ENCODE results near the gene PRELP. TPM values are rescaled to one million over a fixed set of nuclear protein-coding genes. Genes with fewer than 3 reads are reported as not detected.
A peak's percentile ranks its signal among the peaks of the same experiment; 100 is the strongest.

The PRELP gene
- total and polyA plus RNA-seq, 9 donors, result 40.9 to 185 (median 97.8) TPM

DNA sequence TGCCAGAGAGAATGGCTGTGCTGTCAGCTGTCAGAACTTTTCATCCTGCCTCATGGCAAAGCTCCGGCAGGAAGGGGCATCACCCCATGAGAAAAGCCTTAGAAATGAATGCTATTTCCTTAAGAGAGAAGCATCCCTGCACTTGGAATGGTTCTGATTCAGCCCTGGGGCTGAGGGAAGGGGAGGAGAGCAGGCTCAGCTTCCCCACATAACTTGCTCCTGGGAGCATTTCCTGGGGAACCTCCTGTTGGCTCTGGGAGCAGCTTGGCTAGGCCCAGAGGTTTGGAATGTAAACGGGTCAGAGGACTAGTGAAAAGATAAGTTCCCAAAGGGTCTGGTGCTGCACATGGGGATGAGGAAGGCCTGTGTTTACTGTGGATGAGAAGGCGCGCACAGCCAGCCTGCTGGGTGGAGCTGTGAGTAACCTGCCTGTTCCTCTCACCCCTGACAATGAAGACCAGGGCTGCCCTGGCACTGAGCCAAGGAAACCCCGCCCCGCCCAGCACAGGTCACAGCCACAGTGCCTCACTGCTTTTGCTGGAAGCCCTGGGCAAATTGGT, 5.0 kb downstream of the PRELP start:
- H3K4me1 ChIP-seq (ENCODE audit: insufficient read depth), result peaks cover 20% of the 10 kb centered on the region
- no peaks in the 10 kb centered on the region for H3K9me3 ChIP-seq
- H3K4me3 ChIP-seq, result peak overlapping the region; percentile 62
- peak overlapping the region; percentile 77 to 88 for H3K27ac ChIP-seq
- no peaks in the 10 kb centered on the region for H3K27me3 ChIP-seq
- intact Hi-C loops (cut with DNase I), result loop anchor here in 1 of 4 donors (10.0 kb wide), 1 partner anchor 106 kb away; no protein-coding TSS in a partner anchor
- WGBS, 3 donors, result 1 to 8% (median 3%) methylated on average over 6 of the region's 6 CpGs
- peak; percentile 81 to 87 (median 85) for DNase-seq
- TF ChIP-seq EP300 (IDR thresholded peaks at IDR 0.05) (no peak), CTCF (IDR thresholded peaks at IDR 0.05) (no peak), POLR2A (IDR thresholded peaks at IDR 0.05) (no peak)
- H3K36me3 ChIP-seq, result no peaks in the 10 kb centered on the region

GRCh38 chr1:203481196-203481595, 5.6 kb downstream of the PRELP start:
- H3K4me3 ChIP-seq, result peak overlapping the region; percentile 62
- WGBS, 3 donors, result 14 to 27% (median 17%) methylated on average over 1 of the region's 1 CpG
- TF ChIP-seq CTCF (IDR thresholded peaks at IDR 0.05) (no peak), EP300 (IDR thresholded peaks at IDR 0.05) (no peak), POLR2A (IDR thresholded peaks at IDR 0.05) (no peak)
- H3K36me3 ChIP-seq, result no peaks in the 10 kb centered on the region
- peak overlapping the region; percentile 77 to 88 for H3K27ac ChIP-seq
- H3K9me3 ChIP-seq, result no peaks in the 10 kb centered on the region
- intact Hi-C loops (cut with DNase I), result loop anchor here in 1 of 4 donors (10.0 kb wide), 1 partner anchor 106 kb away; no protein-coding TSS in a partner anchor
- peaks cover 20% of the 10 kb centered on the region for H3K4me1 ChIP-seq (ENCODE audit: insufficient read depth)
- no peaks in the 10 kb centered on the region for H3K27me3 ChIP-seq
- no peak for DNase-seq

DNA sequence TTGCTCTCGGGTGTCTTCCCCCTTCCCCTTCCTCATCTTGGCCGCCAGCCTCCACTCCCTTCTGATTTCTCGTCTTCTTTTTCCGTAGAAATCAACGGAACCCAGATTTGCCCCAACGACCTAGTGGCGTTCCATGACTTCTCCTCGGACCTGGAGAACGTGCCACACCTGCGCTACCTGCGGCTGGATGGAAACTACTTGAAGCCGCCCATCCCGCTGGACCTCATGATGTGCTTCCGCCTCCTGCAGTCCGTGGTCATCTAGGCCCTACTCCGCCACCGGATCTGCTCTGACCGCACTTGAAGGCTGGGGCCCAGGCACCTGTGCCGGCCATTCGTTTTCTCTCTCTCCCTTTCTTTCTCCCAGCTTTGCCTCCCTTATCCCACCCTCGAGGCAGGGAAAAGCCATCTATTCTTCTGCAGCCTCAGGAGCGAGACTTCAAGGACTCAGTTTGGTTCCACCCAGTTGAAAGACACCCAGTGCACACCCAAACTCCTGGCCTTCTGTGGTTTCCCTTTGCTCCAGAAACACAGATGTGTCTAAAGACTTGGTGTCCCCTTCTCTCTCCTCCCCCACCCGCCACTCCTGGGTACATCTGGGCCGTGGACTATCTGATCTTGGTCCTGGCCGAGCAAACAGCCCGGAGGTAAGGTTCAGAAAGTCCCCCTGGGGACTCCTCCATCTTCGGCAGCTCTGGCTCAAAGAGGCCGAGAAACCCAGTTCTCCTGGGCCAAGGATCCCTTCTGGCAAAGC, 11.2 kb downstream of the PRELP start:
- peaks cover 11% of the 10 kb centered on the region for H3K4me1 ChIP-seq (ENCODE audit: insufficient read depth)
- DNase-seq, result peak in 4 of 5 donors; percentile 62 to 67 (median 64)
- H3K27me3 ChIP-seq, result no peaks in the 10 kb centered on the region
- H3K9me3 ChIP-seq, result no peaks in the 10 kb centered on the region
- peak overlapping the region; percentile 87 to 94 for H3K27ac ChIP-seq
- TF ChIP-seq EP300 (IDR thresholded peaks at IDR 0.05) (no peak), POLR2A (IDR thresholded peaks at IDR 0.05) (no peak), CTCF (IDR thresholded peaks at IDR 0.05) (no peak)
- H3K36me3 ChIP-seq, result no peaks in the 10 kb centered on the region
- peak overlapping the region; percentile 9 for H3K4me3 ChIP-seq
- intact Hi-C loops (cut with DNase I), result loop anchor here (2.0 to 10.0 kb wide), 6 partner anchors 44 to 214 kb away; no protein-coding TSS in a partner anchor
- WGBS, 3 donors, result 70 to 73% (median 70%) methylated on average over 28 of the region's 28 CpGs

- Histone ChIP-seq H3K9me3 (no peaks in the 10 kb centered on the region), H3K36me3 (no peaks in the 10 kb centered on the region), H3K27ac (peak overlapping the region in 1 of 2 donors; percentile 94), H3K27me3 (no peaks in the 10 kb centered on the region), H3K4me3 (no peak overlapping the region), H3K4me1 (ENCODE audit: insufficient read depth) (peaks cover 15% of the 10 kb centered on the region)
- WGBS, 3 donors, result 66 to 72% (median 68%) methylated on average over 7 of the region's 7 CpGs
- intact Hi-C loops (cut with DNase I), result loop anchor here in 3 of 4 donors (1.0 to 10.0 kb wide), 4 partner anchors 46 to 216 kb away; no protein-coding TSS in a partner anchor
- peak in 4 of 5 donors; percentile 49 to 76 (median 64) for DNase-seq
- TF ChIP-seq CTCF (IDR thresholded peaks at IDR 0.05) (no peak), POLR2A (IDR thresholded peaks at IDR 0.05) (no peak), EP300 (IDR thresholded peaks at IDR 0.05) (no peak)
Measured at GRCh38 chr1:203488539-203488938, 12.9 kb downstream of the PRELP start.
